HG03060 (cell line): ENCODE data around the gene LRRK1.
"Not testable (repeated sequence)": the region's sequence is repeated elsewhere in the genome, so short reads cannot be mapped to it uniquely, and the experiment has no call there.

ENCODE experiments used
- ATAC-seq: cut with Tn5 transposase; IDR thresholded peaks from one replicate; pipeline ENCODE4 v1.9.1; 2021; ENCODE audit warnings: low read depth, moderate number of reproducible peaks; ENCODE audit not compliant: unreplicated experiment

LRRK1 gene

GRCh38 chr15:101084801-101085200, 165.6 kb downstream of the LRRK1 start:
- ATAC-seq: no peak

- no peak for ATAC-seq
Measured at GRCh38 chr15:101085311-101085700, 166.1 kb downstream of the LRRK1 start.

DNA sequence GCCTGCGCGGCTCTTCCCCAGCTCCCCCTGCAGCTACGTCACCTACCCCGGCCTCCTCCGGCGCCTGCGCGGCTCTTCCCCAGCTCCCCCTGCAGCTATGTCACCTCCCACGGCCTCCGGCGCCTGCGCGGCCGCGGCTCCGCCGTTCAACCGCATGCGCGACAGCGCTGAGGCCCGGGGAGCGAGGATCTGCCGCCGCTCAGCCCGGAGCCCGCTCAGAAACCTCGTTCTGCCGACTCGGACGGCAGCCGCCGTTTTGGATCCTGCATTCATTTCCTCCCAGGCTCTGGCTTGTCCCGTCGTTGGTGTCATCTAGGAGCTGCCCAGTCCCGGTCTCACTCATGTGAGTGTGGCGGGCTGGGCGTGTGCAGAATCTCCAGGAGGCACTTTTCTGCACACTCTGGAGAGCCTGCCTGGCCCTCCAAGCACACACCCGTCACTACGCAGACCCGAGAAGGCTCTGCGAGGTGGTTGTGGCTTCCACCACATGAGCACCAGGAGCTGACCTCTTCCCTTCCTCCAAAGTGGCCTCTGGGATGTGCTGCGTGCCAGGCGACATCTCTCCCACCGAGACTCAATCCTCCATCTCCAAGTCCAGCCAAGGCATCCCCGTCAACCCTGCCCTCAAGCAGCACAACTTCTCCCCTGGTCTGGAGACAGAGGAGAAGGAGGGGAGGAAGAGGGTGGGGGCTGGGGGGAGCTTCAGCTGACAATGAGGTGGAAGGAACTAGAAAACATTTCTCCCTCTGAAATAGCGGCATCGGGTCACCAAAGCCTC, 167.4 kb downstream of the LRRK1 start:
- no peak for ATAC-seq

DNA sequence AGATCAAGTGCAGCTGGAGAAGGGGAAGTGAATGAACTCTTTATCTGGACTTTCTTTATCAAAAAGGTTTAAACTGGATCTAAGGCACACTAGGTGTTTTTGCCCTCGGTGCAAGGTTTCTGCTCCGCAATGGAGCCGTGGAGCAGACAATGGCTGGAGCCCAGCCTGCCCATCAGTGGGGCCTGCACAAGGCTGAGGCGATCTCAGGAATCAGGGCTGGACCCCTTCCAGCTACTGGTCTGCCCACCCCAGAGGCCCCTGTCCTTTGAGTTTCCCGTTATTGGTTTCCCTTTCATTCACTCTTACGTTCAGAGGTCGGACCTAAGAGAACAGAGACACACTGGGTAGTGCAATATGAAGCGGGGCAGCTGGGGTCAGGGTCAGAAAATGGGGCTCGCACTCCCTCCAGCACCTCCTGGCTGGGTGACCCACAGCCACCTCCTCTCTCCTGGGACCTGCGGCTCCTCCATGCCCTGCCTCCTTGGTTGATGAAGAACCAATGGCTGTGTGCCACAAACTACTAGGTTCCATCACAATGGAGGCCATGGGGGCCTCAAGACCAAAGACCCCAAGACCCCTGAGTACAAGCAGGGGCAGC, 168.1 kb downstream of the LRRK1 start:
- no peak for ATAC-seq

GRCh38 chr15:101088271-101088670, 169.1 kb downstream of the LRRK1 start:
- ATAC-seq: no peak

GRCh38 chr15:101088788-101089578, 169.8 kb downstream of the LRRK1 start:
- ATAC-seq: no peak

DNA sequence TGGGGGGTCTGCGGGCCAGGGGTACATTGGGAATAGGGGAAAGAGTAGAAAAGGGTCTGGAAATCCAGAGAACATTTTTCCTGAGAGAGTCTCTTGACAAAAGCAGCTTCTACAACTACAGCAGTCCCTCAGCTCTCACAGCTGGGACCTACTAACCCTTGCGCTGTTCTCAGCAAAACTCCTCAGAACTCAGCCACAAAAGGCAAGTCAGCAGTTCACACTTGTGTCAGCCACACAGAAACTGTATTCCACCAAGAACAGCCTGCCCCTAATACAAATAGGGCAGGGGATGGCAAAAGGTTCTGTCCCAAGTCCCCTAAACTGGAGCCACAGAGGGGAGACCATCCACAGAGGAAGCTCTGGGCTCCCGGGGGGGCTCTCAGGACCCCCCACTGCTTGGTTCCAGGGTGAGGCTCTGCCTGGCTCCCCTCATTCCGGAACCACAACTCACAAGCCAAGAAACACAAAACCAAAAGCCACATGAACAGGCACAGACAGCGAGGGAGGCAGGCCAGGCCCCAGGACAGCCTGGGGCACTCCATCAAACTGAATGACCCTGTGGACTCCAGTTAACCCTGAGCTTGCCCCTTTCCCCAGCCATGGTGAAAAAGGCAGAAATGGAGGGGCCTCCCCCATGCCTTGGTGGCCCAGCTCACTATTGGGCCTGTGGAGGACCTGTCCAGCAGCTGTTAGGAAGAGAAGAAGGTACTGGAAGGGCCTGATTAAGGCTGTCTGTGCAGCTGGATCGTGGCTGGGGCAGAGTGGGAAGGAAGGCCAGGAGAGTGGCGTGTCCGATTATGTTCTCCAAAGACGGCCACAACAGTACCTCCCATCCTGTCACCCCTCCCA, 170.6 kb downstream of the LRRK1 start:
- no peak for ATAC-seq

- no peak for ATAC-seq
Measured at GRCh38 chr15:101090428-101090790, 171.3 kb downstream of the LRRK1 start.

GRCh38 chr15:101091080-101092017, 172.2 kb downstream of the LRRK1 start:
- no peak for ATAC-seq

DNA sequence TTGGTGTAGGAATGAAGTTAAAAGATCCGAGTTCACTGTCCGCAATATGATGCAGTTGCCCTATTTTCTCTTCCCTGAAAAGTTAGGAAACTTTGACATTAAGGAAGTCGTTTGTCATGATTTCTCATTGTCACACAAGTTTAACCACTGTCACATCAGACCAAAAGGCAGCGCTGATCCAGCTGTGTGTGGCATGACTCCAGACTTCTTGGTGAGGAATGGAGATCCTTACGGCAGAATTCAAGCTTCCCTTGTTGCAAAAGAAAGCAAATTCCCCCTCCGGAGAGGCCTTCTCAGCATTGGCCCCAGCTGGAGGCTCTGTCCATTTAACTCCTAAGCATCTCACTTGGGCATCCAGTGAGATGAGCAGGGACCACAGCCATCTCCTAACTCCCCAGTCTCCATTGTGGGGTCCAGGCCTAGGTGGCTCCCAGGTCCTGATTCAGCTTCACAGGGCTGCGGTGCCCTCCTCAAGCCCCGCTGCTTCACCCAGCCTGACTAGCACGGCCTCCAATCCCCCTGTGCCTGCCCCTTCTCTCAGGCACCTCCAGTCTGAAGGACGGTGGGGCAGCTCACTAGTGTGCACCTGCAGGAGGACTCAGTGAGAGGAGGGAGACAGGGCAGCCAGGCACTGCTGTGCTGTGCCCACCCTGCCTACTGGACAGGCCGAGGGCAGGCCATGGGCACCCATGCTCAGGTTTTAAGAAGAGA, 173.2 kb downstream of the LRRK1 start:
- no peak for ATAC-seq

GRCh38 chr15:101092867-101093202, 173.7 kb downstream of the LRRK1 start:
- ATAC-seq: no peak

GRCh38 chr15:101093958-101094357, 174.8 kb downstream of the LRRK1 start:
- no peak for ATAC-seq

- not testable (repeated sequence) for ATAC-seq
Measured at GRCh38 chr15:101095796-101096406, 176.7 kb downstream of the LRRK1 start.

DNA sequence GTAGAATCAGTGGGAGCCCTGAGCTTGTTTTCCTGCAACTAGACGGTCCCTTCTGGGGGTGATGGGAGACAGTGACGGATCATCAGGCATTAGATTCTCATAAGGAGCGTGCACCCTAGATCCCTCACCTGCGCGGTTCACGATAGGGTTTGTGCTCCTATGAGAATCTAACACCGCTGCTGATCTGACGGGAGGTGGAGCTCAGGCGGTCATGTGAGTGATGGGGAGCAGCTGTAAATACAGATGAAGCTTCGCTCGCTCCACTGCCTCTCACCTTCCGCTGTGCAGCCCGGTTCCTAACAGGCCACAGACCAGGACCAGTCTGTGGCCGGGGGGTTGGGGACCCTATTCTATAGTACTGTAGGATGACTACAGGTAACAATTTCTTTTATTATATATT, 178.0 kb downstream of the LRRK1 start:
- ATAC-seq: no peak

GRCh38 chr15:101099183-101099582, 180.0 kb downstream of the LRRK1 start:
- ATAC-seq: no peak

DNA sequence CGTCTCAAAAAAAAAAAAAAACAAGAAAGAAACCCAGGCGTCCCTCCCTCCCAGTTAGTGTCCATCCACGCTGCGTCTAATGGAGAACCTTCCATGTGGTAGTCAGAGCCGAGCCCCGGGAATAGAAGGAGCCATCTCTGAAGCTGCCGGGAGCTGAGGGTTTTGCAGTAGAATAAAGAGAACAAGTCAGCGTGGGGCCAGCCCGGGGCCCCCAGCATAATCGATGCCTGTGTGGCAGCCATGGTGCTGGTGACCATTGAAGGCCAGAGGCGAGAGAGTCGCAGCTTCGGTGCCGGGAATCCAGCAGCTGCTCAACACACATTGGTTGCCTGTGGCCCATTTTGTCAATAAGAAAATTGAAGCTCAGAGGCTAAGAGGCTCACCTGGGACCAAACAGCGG, 181.0 kb downstream of the LRRK1 start:
- ATAC-seq: no peak

- ATAC-seq: no peak
Measured at GRCh38 chr15:101100593-101101442, 181.7 kb downstream of the LRRK1 start.

- no peak for ATAC-seq
Measured at GRCh38 chr15:101101676-101102075, 182.5 kb downstream of the LRRK1 start.
